ENCODE data around the gene TBC1D13. TPM values are rescaled to one million over a fixed set of nuclear protein-coding genes. Genes with fewer than 3 reads are reported as not detected.

The TBC1D13 gene
- total and polyA plus RNA-seq, 2 of the 13 experiments (the other 11 are each of a cell fraction or from before 2014, with no cell fraction given) = 17.9 to 19.7 TPM

- Histone ChIP-seq H3K27ac (ENCODE audit: extremely low read length, insufficient read depth, low read length) (no peak overlapping the region), H3K9me3 (ENCODE audit: low read length) (no peaks in the 10 kb centered on the region), H4K20me1 (ENCODE audit: insufficient read depth, low read length) (no peaks in the 10 kb centered on the region), H3K4me1 (ENCODE audit: insufficient read depth, low read length) (peaks cover 35% of the 10 kb centered on the region), H3K9ac (ENCODE audit: insufficient read depth, low read depth, low read length) (no peak overlapping the region), H3K4me3 (replicated peaks in 1 of 3; ENCODE audit: insufficient read depth in 1 of 3, low read depth in 2 of 3, low read length in 3 of 3) (no peak overlapping the region), H3K27me3 (ENCODE audit: control insufficient read depth in 1 of 2, insufficient read depth in 2 of 2, low read length in 2 of 2) (no peaks in the 10 kb centered on the region), H3K79me2 (ENCODE audit: insufficient read depth, low read length) (peaks cover 5% of the 10 kb centered on the region), H3K36me3 (replicated peaks in 1 of 2; ENCODE audit: control insufficient read depth in 1 of 2, insufficient read depth in 2 of 2, low read length in 2 of 2) (peaks cover 18 to 55% of the 10 kb centered on the region in 2 experiments), H3K4me2 (ENCODE audit: low read depth, low read length) (no peak overlapping the region), H2AFZ (ENCODE audit: low read length) (no peak overlapping the region)
- ATAC-seq (no peak), DNase-seq (ENCODE audit: low spot score) (no peak), FAIRE-seq (no peak)
- POLR2A ChIA-PET = no interaction called here
- TSS peak; percentile 26 for BruUV-seq (replicated peaks)
- intact Hi-C loops (cut with micrococcal nuclease; ENCODE audit: unreplicated experiment) = no loop called here
- TF ChIP-seq SRSF1 (optimal IDR thresholded peaks at IDR 0.05; ENCODE audit: low read depth, low read length) (no peak), ZFP36 (IDR thresholded peaks at IDR 0.05; ENCODE audit: borderline replicate concordance, low read depth, low read length, partially characterized antibody) (peak; percentile 41), SIX1 (CRISPR knock-in tag; IDR thresholded peaks at IDR 0.05; ENCODE audit: borderline replicate concordance) (no peak)
- 98% methylated on average over 10 of the region's 16 CpGs for WGBS (ENCODE audit: low lambda C conversion rate)
- in situ Hi-C loops (cut with HindIII; ENCODE audit: extremely low pct_ligation_motif_present, low pct_unique_long_range_greater_than_20kb) = no loop called here
- CTCF ChIA-PET (ENCODE audit: low intra/inter-chr PET ratio, low total read pairs) = no interaction called here
Measured at GRCh38 chr9:128821584-128822406, 34.7 kb downstream of the TBC1D13 start.

GRCh38 chr9:128822407-128823042 is 35.5 kb downstream of the TBC1D13 start:
- ChIA-PET CTCF (ENCODE audit: low intra/inter-chr PET ratio, low total read pairs) (no interaction called here), POLR2A (no interaction called here)
- peak; percentile 41; the same call in 1 of the 2 replicates for TF ChIP-seq RBFOX2 (IDR thresholded peaks at IDR 0.05; ENCODE audit: low read depth, low read length)
- no peak for TF ChIP-seq HOXA3 (CRISPR knock-in tag; IDR thresholded peaks at IDR 0.05)
- peak; percentile 69 for TF ChIP-seq AGO2 (optimal IDR thresholded peaks at IDR 0.05; ENCODE audit: low read depth, low read length)
- peak; percentile 17 for TF ChIP-seq TAF15 (IDR thresholded peaks at IDR 0.05; ENCODE audit: low read depth, low read length, poor library complexity, severe bottlenecking)
- TF ChIP-seq ZC3H4 (CRISPR knock-in tag; IDR thresholded peaks at IDR 0.05; ENCODE audit: borderline replicate concordance) = no peak
- TF ChIP-seq FUBP1 (CRISPR knock-in tag; IDR thresholded peaks at IDR 0.05; ENCODE audit: borderline replicate concordance) = no peak
- BruUV-seq (replicated peaks) = no TSS peak
- ATAC-seq (no peak), FAIRE-seq (no peak), DNase-seq (ENCODE audit: low spot score) (no peak)
- no peak overlapping the region for H3K4me3 ChIP-seq (replicated peaks in 1 of 3; ENCODE audit: insufficient read depth in 1 of 3, low read depth in 2 of 3, low read length in 3 of 3)
- H2AFZ ChIP-seq (ENCODE audit: low read length) = no peak overlapping the region
- in situ Hi-C loops (cut with HindIII; ENCODE audit: extremely low pct_ligation_motif_present, low pct_unique_long_range_greater_than_20kb) = no loop called here
- intact Hi-C loops (cut with micrococcal nuclease; ENCODE audit: unreplicated experiment) = no loop called here
- WGBS (ENCODE audit: low lambda C conversion rate) = 100% methylated on average over 13 of the region's 22 CpGs
- no peak overlapping the region for H3K9ac ChIP-seq (ENCODE audit: insufficient read depth, low read depth, low read length)
- no peak overlapping the region for H3K27ac ChIP-seq (ENCODE audit: extremely low read length, insufficient read depth, low read length)
- no peaks in the 10 kb centered on the region for H4K20me1 ChIP-seq (ENCODE audit: insufficient read depth, low read length)
- no peaks in the 10 kb centered on the region for H3K27me3 ChIP-seq (ENCODE audit: control insufficient read depth in 1 of 2, insufficient read depth in 2 of 2, low read length in 2 of 2)
- H3K36me3 ChIP-seq (replicated peaks in 1 of 2; ENCODE audit: control insufficient read depth in 1 of 2, insufficient read depth in 2 of 2, low read length in 2 of 2) = peaks cover 22 to 62% of the 10 kb centered on the region in 2 experiments
- H3K4me1 ChIP-seq (ENCODE audit: insufficient read depth, low read length) = peaks cover 35% of the 10 kb centered on the region
- H3K79me2 ChIP-seq (ENCODE audit: insufficient read depth, low read length) = peaks cover 5% of the 10 kb centered on the region
- no peaks in the 10 kb centered on the region for H3K9me3 ChIP-seq (ENCODE audit: low read length)
- no peak overlapping the region for H3K4me2 ChIP-seq (ENCODE audit: low read depth, low read length)
